T-cell (primary cell): ENCODE results near the gene FOXD2. TPM values are rescaled to one million over a fixed set of nuclear protein-coding genes. Genes with fewer than 3 reads are reported as not detected.

ENCODE experiments used
- ATAC-seq, 4 experiments: fragments of 200-7000 bp in 3 of 4; fragments of 150-1000 bp in 1 of 4; cut with Tn5 transposase; replicated peaks in 1 of 4; 1 replicate in 3 of 4; 2 replicates in 1 of 4; pipeline ENCODE4 v1.10.0; 2021; ENCODE audit warnings: moderate library complexity in 3 of 4, mild to moderate bottlenecking in 2 of 4, moderate number of reproducible peaks in 1 of 4
- CTCF ChIA-PET, 2 donors: fragments of 300-600 bp; sonication (Branson Sonifier 250); formaldehyde crosslinking; loops; one replicate each; lab custom pipeline; 2022; ENCODE audit warnings: antibody characterized with exemption in 2 of 2; lab: Charles Lee
- POLR2A ChIA-PET, 2 donors: fragments of 300-600 bp; sonication (Branson Sonifier 250); formaldehyde crosslinking; loops; one replicate each; lab custom pipeline; 2022; ENCODE audit warnings: antibody characterized with exemption in 2 of 2; lab: Charles Lee
- DNase-seq, 35 experiments: peaks; one replicate each; pipeline versions ENCODE4 v3.0.0 to v3.0.0-alpha.2; 2013 to 2023
- H3K27ac ChIP-seq: one replicate; pipeline ENCODE4 v1.5.1; 2013; ENCODE audit warnings: low read length
- H3K27me3 ChIP-seq, 2 experiments: replicated peaks in 1 of 2; 1 replicate in 1 of 2; 2 replicates in 1 of 2; pipeline versions ENCODE4 v1.6.1 to v1.7.0; 2013; ENCODE audit warnings: low read length in 1 of 2, mixed read lengths in 1 of 2; ENCODE audit not compliant: control insufficient read depth in 2 of 2, insufficient read depth in 2 of 2; ENCODE audit errors: extremely low read depth in 1 of 2
- H3K36me3 ChIP-seq, 2 donors: 1 replicate in 1 of 2; 2 replicates in 1 of 2; pipeline versions ENCODE4 v1.6.1 to v1.7.0; 2013; ENCODE audit warnings: low read length in 1 of 2; ENCODE audit not compliant: control insufficient read depth in 2 of 2, insufficient read depth in 1 of 2; ENCODE audit errors: extremely low read depth in 1 of 2
- H3K4me1 ChIP-seq, 2 experiments: 1 replicate in 1 of 2; 2 replicates in 1 of 2; pipeline versions ENCODE4 v1.6.1 to v1.7.0; 2013; ENCODE audit warnings: low read length in 2 of 2, mixed read lengths in 1 of 2; ENCODE audit not compliant: insufficient read depth in 2 of 2, control insufficient read depth in 1 of 2; ENCODE audit errors: extremely low read depth in 1 of 2
- H3K4me3 ChIP-seq, 2 donors: 1 replicate in 1 of 2; 2 replicates in 1 of 2; pipeline versions ENCODE4 v1.5.1 to v1.7.0; 2013; ENCODE audit warnings: mild to moderate bottlenecking in 2 of 2, low read length in 1 of 2, moderate library complexity in 1 of 2; ENCODE audit not compliant: control insufficient read depth in 1 of 2; ENCODE audit errors: extremely low read depth in 1 of 2
- H3K9me3 ChIP-seq: 2 replicates; pipeline ENCODE4 v1.7.0; 2013
- H3K27ac Mint-ChIP-seq, 2 donors: one replicate each; pipeline ENCODE4 v1.8.0; 2020 to 2021; ENCODE audit warnings: mild to moderate bottlenecking in 2 of 2, mixed read lengths in 2 of 2
- H3K27me3 Mint-ChIP-seq, 2 donors: one replicate each; pipeline ENCODE4 v1.8.0; 2021 to 2022; ENCODE audit warnings: mixed read lengths in 2 of 2
- H3K36me3 Mint-ChIP-seq: one replicate; pipeline ENCODE4 v1.8.0; 2021; ENCODE audit warnings: mixed read lengths
- H3K4me1 Mint-ChIP-seq, 3 donors: one replicate each; pipeline ENCODE4 v1.8.0; 2020 to 2022; ENCODE audit warnings: mixed read lengths in 3 of 3, mild to moderate bottlenecking in 1 of 3
- H3K4me3 Mint-ChIP-seq, 3 donors: one replicate each; pipeline ENCODE4 v1.8.0; 2020 to 2022; ENCODE audit warnings: mild to moderate bottlenecking in 3 of 3, mixed read lengths in 3 of 3, moderate library complexity in 3 of 3
- H3K9me3 Mint-ChIP-seq, 3 donors: one replicate each; pipeline ENCODE4 v1.8.0; 2020 to 2022; ENCODE audit warnings: mixed read lengths in 3 of 3
- WGBS: methylation state at CpG from one replicate; pipeline ENCODE4 v1.1.5; 2013; ENCODE audit warnings: missing lambda C conversion rate; ENCODE audit not compliant: insufficient coverage; 5-methylcytosine and 5-hydroxymethylcytosine counted together
- total RNA-seq, 35 experiments: library from RNA in 6 of 35; stranded (reverse) in 6 of 35; fragments of 120-200 nt in 1 of 35; gene quantifications; one replicate each; pipeline versions ENCODE4 v1.2.1 to v1.2.4 and lab custom pipeline; 2013 to 2026

Gene FOXD2
- total RNA-seq, 5 donors from 2014 or later (not counting 1 experiment from before 2014, with no cell fraction given) = 0.42 to 0.76 (median 0.56) TPM

DNA sequence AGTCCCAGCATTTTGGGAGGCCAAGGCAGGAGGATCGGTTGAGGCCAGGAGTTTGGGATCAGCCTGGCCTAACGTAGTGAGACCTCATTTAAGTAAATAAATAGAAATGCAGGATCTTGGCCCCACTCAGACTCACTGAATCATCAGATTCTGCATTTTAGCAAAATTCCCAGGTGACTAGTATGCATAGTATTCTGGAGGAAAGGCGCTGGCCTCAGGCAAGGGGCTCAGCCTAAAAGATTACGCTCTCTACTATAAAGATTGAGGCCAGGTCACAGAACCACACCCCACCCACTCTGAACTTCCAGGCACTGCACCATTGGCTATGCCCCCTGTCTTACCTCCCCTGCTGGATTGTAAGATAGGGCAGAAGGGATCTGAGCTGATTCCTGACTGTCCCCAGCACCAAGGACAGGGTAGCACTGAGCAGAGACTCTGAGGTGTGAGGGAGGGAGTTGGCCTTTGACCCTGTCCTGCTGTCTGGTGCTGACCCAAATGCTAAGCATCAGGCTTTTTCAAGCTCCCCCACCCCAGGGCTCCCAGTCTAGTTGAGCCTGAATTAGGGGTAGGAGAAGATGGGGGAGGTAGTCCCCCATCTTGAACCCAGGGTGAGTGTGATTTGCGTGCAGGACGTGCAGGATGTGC lies 19.0 kb upstream of the FOXD2 start:
- H3K27ac ChIP-seq = no peak overlapping the region
- no peak overlapping the region for H3K4me3 ChIP-seq
- Mint-ChIP-seq H3K27me3 (peaks cover 47 to 51% of the 10 kb centered on the region in 2 donors), H3K4me3 (no peak overlapping the region), H3K36me3 (peaks cover 4% of the 10 kb centered on the region), H3K27ac (no peak overlapping the region), H3K4me1 (peaks cover 0 to 7% (median 5%) of the 10 kb centered on the region in 3 donors), H3K9me3 (no peaks in the 10 kb centered on the region)
- POLR2A ChIA-PET = no interaction called here
- no peaks in the 10 kb centered on the region for H3K36me3 ChIP-seq
- peaks cover 13 to 45% of the 10 kb centered on the region in 2 experiments for H3K27me3 ChIP-seq
- WGBS = 100% methylated on average over 2 of the region's 6 CpGs
- H3K9me3 ChIP-seq = no peaks in the 10 kb centered on the region
- CTCF ChIA-PET = interaction anchor here in 1 of 2 donors (1.1 kb wide), 1 partner anchor 226 kb away, joined by 3 read pairs; no protein-coding TSS in a partner anchor
- DNase-seq (no peak), ATAC-seq (no peak)
- peaks cover 0 to 3% of the 10 kb centered on the region in 2 experiments for H3K4me1 ChIP-seq

DNA sequence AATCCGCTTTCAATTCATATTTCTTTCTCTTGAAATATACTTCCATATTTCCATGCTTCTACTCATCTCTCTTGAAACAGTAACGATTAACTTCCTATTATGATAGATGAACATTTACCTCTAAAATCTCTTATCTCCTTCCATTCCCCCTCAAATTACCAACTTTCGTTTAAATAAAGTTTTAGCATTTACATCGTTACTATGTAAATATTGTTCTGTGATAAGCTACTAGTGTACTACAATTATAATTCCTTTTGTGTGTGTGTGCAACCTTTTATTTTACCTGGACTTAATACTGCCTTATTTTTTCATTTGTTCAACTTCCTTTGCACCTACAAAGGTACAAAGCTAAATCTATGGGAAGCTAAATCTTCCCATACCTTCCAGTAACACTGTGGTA lies 17.3 kb upstream of the FOXD2 start:
- ChIA-PET CTCF (interaction anchor here in 1 of 2 donors (0.6 to 1.8 kb wide), 3 partner anchors 17 to 291 kb away, joined by 3 to 6 read pairs (median 3); partner anchors contain the start of gene FOXD2), POLR2A (no interaction called here)
- ATAC-seq = no peak
- Mint-ChIP-seq H3K4me3 (no peak overlapping the region), H3K9me3 (no peaks in the 10 kb centered on the region), H3K36me3 (peaks cover 4% of the 10 kb centered on the region), H3K27ac (no peak overlapping the region), H3K4me1 (peaks cover 3 to 10% (median 5%) of the 10 kb centered on the region in 3 donors), H3K27me3 (peaks cover 38 to 45% of the 10 kb centered on the region in 2 donors)
- no peak for DNase-seq
- Histone ChIP-seq H3K36me3 (no peaks in the 10 kb centered on the region), H3K27ac (no peak overlapping the region), H3K4me3 (no peak overlapping the region), H3K27me3 (peaks cover 13 to 33% of the 10 kb centered on the region in 2 experiments), H3K9me3 (no peaks in the 10 kb centered on the region), H3K4me1 (peaks cover 0 to 3% of the 10 kb centered on the region in 2 experiments)
- WGBS = 100% methylated on average over 1 of the region's 4 CpGs

DNA sequence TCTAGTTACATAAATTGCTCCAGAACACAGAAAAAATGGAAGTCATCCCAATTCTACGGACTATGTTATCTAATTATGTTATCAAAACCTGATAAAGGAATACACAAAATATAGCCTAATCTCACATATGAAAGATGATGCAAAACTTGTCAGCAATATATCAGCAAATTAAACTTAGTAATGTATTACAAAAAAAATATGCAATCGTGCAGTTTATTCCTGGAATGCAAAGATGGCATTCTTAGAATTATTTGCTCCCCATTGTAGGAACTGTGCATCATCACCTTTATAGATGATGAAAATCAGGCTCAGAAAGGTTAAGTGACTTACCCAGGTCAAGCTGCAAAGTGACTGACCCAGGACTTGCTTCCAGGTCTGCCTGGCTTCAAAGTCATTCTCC lies 14.0 kb upstream of the FOXD2 start:
- H3K4me3 ChIP-seq = no peak overlapping the region
- Mint-ChIP-seq H3K27ac (no peak overlapping the region), H3K36me3 (peaks cover 8% of the 10 kb centered on the region), H3K9me3 (no peaks in the 10 kb centered on the region), H3K4me3 (no peak overlapping the region), H3K4me1 (peaks cover 0 to 3% (median 3%) of the 10 kb centered on the region in 3 donors), H3K27me3 (peaks cover 15 to 25% of the 10 kb centered on the region in 2 donors)
- POLR2A ChIA-PET = no interaction called here
- CTCF ChIA-PET = no interaction called here
- no peak for DNase-seq
- no CpG with 5 or more reads among the region's 2 CpGs for WGBS
- peaks cover 8% of the 10 kb centered on the region in 2 experiments for H3K27me3 ChIP-seq
- no peak for ATAC-seq
- H3K4me1 ChIP-seq = no peaks in the 10 kb centered on the region
- H3K9me3 ChIP-seq = no peaks in the 10 kb centered on the region
- no peaks in the 10 kb centered on the region for H3K36me3 ChIP-seq
- H3K27ac ChIP-seq = no peak overlapping the region

DNA sequence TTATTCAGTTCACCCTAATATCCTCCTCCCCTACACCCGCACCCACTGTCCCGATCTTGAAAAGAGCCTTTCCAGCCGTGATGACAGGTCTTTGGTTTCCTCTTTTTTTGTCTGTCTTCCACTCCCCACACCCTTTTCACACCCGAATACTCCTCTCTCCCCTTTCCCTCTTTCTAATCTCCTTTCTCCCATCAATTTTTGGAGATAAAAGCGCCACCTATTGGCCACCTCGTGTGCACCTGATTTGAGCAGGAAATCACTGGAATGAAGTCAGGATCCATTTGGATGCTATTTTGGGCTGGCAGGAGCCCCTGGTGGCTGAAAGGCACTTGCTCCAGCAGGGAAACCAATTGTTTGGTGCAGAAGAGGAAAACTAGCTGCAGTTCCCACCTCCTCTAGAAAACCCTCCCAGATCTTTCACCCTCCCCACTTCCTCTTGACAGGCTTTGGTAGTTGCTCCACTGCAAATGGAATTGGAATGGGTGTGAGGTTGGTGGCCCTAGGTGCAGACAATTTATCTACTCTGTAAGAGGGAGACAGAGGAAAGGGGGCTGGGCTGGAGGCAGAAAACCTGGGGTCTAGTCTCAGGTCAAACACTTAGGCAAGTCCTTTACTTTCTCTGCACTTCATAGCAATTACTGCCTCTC lies 13.4 kb upstream of the FOXD2 start:
- peaks cover 3% of the 10 kb centered on the region in 2 experiments for H3K27me3 ChIP-seq
- peak in 1 of 35 experiments; percentile 29 for DNase-seq
- Mint-ChIP-seq H3K9me3 (no peaks in the 10 kb centered on the region), H3K4me3 (no peak overlapping the region), H3K36me3 (peaks cover 8% of the 10 kb centered on the region), H3K27me3 (peaks cover 16 to 22% of the 10 kb centered on the region in 2 donors), H3K27ac (no peak overlapping the region), H3K4me1 (peaks cover 0 to 3% (median 3%) of the 10 kb centered on the region in 3 donors)
- H3K4me3 ChIP-seq = no peak overlapping the region
- no peaks in the 10 kb centered on the region for H3K9me3 ChIP-seq
- 10% methylated on average over 6 of the region's 6 CpGs for WGBS
- no peaks in the 10 kb centered on the region for H3K4me1 ChIP-seq
- no peak overlapping the region for H3K27ac ChIP-seq
- ChIA-PET POLR2A (no interaction called here), CTCF (no interaction called here)
- H3K36me3 ChIP-seq = no peaks in the 10 kb centered on the region
- no peak for ATAC-seq

DNA sequence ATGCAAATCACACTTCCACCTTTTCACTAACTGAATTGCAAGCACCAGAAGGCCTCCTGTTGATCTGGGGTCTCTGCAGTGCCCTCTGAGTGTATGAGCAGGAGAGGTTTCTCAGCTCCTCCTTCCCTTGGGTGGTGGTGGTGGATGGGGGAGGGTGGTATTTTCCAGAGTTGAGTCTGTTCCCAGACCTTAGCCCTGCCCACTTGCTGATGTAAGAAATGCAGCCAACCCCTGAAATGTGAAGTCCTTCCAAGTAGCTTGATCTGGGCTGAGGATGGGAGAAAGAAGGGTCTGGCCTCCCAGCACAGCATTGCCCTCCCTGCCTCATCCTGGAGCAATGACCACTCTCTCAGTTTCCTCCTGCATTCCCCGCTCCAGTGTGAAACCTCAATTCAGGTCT lies 6.3 kb upstream of the FOXD2 start:
- peaks cover 11 to 54% of the 10 kb centered on the region in 2 experiments for H3K27me3 ChIP-seq
- H3K4me3 ChIP-seq = no peak overlapping the region
- H3K4me1 ChIP-seq = peaks cover 5 to 39% of the 10 kb centered on the region in 2 experiments
- no CpG with 5 or more reads among the region's 1 CpG for WGBS
- Mint-ChIP-seq H3K36me3 (peaks cover 7% of the 10 kb centered on the region), H3K27me3 (peaks cover 26 to 30% of the 10 kb centered on the region in 2 donors), H3K27ac (no peak overlapping the region), H3K4me3 (peak overlapping the region in 1 of 3 donors; percentile 5), H3K4me1 (peaks cover 33 to 39% (median 35%) of the 10 kb centered on the region in 3 donors), H3K9me3 (no peaks in the 10 kb centered on the region)
- no peaks in the 10 kb centered on the region for H3K9me3 ChIP-seq
- ChIA-PET CTCF (interaction anchor here in 1 of 2 donors (1.0 to 1.3 kb wide), 2 partner anchors 295 kb away, joined by 4 to 13 read pairs; no protein-coding TSS in a partner anchor), POLR2A (no interaction called here)
- no peaks in the 10 kb centered on the region for H3K36me3 ChIP-seq
- no peak for ATAC-seq
- H3K27ac ChIP-seq = no peak overlapping the region
- no peak for DNase-seq
